Raji (cell line): Measurements from ENCODE around the gene METTL1.

Experiments
- POLR2A ChIP-seq: IDR thresholded peaks from 2 replicates; pipeline ENCODE4 v1.6.1; 2011; ENCODE audit warnings: low read depth, low read length, control low read depth; ENCODE audit not compliant: insufficient read depth

METTL1 gene

GRCh38 chr12:57803319-57803893 lies 31.5 kb upstream of the METTL1 start:
- no peak for TF ChIP-seq POLR2A

DNA sequence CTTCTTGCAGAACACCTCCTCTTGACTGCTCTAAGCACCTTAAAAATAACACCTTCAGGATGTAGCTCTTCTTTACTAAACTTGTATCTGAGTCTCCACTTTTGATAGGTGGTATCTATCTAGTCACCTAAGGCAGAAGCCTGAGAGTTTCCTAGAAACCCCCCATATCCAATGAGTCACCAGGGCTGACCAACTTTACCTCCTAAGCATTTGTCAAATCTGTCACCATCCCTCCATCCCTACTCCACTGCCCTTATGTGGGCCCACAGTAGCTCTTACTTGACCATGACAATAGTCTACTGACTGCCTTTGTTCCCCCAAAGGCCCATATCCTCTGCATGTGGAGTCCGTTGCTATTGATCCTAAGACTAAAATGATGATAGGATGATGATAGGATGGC lies 30.7 kb upstream of the METTL1 start:
- TF ChIP-seq POLR2A, result no peak

DNA sequence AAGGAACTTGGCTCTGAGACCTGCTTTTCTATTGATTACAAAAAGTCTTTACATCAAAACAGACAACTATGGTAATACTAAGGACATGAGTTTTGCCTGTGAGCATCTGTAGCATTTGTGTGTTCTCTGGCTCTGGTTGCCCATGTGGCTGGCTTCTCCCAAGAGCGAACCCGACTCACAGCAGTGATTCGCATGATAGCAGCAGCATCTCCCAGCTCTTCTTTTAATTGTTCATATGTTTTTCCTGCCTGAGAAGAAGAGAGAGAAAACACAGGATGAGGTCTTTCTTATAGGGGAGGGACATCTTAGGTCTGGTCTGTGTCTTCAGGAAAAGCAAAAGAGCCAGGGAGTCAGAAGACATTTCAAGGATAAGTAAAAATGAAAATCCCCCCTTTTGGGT lies 29.1 kb upstream of the METTL1 start:
- TF ChIP-seq POLR2A, result no peak

DNA sequence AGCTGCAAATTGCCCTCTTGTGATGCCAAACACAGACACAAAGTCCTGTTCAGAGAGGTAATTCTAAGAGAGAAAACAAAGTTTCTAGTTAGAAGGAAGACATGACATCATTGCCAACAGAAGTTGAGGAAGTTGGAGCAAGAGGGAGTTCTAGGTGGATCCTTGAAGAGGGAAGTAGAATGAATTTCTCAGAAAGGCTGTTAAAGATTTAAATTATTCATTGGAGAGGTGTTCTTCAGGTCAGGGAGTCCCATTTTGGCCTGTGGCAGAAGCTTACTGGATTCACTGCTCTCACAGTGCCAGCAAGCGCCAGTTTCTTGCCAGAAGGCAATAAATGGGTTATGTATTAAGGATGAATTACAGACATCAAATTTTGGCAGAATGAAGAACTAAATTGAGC lies 26.0 kb upstream of the METTL1 start:
- TF ChIP-seq POLR2A, result no peak

GRCh38 chr12:57796996-57797395 lies 25.1 kb upstream of the METTL1 start:
- TF ChIP-seq POLR2A, result no peak

DNA sequence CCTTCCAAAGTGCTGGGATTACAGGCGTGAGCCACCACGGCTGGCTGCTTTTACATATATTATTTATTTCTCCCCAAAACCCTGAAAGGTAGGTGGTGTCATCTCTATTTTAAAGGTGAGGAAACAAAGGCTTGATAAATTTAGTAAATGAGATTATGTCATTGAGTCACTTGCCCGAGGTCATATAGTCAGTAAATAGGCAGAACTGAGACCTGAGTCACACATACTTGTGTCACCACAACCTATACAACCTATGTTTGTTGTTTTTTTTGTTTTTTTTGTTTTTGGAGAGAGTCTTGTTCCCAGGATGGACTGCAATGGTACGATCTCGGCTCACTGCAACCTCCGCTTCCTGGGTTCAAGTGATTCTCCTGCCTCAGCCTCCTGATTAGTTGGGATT lies 23.4 kb upstream of the METTL1 start:
- no peak for TF ChIP-seq POLR2A

DNA sequence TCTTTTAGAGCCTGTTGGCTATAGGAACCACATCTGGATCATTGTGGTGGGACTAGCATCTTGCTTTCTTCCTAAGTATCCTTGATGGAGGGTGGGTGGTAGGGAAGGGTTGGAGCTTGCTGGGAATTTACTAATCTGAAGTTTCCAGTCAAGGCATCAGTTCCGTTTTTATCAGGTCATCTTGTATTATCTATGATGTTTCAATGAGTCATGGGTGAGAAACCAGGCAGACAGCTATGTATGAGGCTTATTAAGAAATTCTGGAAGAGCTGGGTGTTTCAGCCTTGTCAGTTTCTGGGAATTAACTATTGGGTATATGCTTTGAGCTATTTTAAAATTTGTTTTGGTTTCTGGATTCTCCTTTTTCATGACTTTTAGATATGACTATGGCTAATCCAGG lies 22.0 kb upstream of the METTL1 start:
- no peak for TF ChIP-seq POLR2A

DNA sequence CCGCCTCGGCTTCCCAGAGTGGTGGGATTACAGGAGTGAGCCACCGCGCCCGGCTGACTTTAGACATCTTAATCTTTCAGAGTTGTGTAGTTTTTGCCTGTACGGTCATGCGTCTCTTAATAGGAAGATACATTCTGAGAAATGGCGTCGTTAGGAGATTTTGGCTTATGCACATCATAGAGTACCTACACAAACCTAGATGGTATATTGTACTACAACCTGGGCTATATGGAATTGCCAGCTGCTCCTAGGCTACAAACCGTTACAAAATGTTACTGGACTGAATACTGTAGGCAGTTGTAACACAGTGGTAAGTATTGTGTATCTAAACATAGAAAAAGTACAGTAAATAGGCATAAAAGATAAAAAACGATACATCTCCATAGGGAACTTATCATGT lies 12.0 kb upstream of the METTL1 start:
- TF ChIP-seq POLR2A, result no peak

GRCh38 chr12:57783466-57783801 lies 11.5 kb upstream of the METTL1 start:
- no peak for TF ChIP-seq POLR2A

DNA sequence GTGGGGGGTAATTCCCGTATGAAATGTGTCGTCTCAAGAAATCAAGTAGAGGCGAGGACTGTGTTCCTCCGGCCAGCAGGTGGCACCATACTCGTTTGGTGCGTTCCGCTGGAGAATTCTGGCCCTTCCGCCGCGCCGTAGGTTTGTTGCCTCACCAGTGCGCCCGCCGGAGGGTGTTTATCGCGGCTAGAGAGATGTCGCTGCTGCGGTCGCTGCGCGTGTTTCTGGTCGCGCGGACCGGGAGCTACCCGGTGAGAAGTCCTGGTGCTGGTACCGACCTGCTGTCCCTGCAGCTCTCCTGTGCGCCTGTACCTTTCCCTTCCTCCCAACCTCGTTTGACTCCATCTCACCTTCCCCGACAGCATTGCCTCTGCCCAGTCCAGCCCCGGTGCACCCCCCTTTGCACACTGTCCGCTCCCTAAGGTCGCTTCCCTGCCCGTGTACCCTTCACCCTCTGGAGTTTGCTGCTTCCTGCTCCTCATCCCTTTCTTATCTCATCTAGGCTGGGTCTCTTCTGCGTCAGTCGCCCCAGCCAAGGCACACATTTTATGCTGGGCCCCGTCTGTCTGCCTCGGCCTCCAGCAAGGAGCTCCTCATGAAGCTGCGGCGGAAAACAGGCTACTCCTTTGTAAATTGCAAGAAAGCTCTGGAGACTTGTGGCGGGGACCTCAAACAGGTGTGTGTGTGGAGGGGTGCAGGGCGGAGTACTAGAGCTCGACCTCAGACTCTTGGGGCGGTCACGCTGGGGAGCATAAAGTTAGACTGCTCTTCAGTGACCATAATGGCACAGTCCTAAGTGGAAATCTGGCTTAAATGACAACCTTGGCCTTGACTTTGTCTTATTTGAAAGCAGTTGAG lies 10.9 kb upstream of the METTL1 start, which contains the start of gene TSFM:
TSFM (plus strand) TSS at position 180 of the 858 bp plus-strand sequence; CDS start at position 195, 15 bp downstream.
- TF ChIP-seq POLR2A, result peak; percentile 98

DNA sequence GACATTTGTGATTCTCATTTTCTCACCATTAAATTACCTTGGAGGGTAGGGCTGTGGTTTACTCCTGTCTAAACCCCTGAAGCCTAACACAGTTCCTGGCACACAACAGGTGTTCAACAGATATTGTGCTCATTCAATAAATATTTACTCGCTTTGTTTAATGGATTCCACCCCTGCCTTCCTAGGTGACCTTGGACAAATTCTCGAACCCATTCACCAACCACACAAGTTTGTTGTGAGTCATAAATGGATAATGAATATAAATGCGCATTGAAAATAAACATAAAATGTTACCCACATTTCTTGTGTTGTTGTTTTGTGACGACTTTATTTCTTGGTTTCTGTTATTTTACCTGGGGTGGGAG lies 10.3 kb upstream of the METTL1 start:
- TF ChIP-seq POLR2A, result no peak

DNA sequence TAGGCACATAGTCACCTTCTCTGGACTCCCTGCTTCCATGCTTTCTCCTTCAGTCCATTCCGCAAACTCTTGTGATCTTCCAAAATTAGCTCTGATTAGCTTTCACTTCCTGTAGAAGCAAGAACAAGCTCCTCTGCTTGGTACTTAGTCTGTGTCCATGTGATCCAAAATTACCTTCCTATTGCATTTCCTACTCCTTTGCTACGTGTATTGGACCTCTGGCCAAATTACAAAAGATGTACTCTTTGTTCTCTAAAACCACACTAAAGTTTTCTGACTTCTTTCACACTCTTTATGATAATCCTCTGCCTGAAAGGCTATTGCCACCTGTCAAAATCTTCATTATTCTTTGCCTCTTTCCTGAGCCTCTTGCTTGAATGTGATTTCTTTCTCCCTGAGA lies 9.9 kb upstream of the METTL1 start:
- TF ChIP-seq POLR2A, result no peak

DNA sequence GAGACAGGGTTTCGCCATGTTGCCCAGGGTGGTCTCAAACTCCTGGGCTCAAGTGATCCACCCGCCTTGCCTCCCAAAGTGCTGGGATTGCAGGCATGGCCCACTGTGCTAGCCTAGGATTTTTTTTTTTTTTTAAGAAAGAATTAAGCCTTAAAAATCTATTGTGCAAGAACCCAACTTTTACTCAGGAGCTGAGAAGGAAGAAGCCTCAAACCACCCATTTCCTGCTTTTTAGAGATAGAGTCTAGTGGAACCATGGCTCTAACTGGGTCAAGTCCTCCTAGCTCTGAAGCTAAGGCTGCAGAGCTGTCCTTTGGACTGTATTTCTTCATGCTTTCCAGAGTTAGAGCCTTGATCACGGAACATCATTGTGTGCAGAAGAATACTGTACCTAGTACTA lies 9.3 kb upstream of the METTL1 start:
- TF ChIP-seq POLR2A, result no peak

GRCh38 chr12:57780284-57780897 lies 8.5 kb upstream of the METTL1 start:
- no peak for TF ChIP-seq POLR2A

GRCh38 chr12:57779736-57780135 lies 7.8 kb upstream of the METTL1 start:
- no peak for TF ChIP-seq POLR2A

DNA sequence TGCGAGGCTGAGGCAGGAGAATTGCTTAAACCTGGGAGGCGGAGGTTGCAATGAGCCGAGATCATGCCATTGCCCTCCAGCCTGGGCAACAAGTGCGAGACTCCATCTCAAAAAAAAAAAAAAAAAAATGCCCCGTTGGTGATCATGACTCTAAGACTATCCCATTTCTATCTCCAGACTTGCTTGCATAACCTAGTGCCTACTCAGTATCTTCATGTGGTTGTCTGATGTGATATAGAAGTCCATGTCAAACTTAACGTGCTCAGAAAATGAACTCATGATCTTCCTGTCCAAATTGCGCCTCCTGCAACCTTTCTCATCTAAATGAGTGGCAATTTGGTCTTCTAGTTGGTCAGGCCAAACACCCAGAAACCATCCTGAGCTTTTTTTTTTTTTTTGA lies 6.0 kb upstream of the METTL1 start:
- TF ChIP-seq POLR2A, result no peak
